CD4-positive, alpha-beta T cell treated with Interleukin-15 for 4 hours (primary cell): ENCODE measurements around the gene SLC66A1.

ENCODE experiments used
- DNase-seq: peaks from one replicate; pipeline ENCODE4 v3.0.0-alpha.2; 2020; ENCODE audit warnings: low spot score

Gene SLC66A1

DNA sequence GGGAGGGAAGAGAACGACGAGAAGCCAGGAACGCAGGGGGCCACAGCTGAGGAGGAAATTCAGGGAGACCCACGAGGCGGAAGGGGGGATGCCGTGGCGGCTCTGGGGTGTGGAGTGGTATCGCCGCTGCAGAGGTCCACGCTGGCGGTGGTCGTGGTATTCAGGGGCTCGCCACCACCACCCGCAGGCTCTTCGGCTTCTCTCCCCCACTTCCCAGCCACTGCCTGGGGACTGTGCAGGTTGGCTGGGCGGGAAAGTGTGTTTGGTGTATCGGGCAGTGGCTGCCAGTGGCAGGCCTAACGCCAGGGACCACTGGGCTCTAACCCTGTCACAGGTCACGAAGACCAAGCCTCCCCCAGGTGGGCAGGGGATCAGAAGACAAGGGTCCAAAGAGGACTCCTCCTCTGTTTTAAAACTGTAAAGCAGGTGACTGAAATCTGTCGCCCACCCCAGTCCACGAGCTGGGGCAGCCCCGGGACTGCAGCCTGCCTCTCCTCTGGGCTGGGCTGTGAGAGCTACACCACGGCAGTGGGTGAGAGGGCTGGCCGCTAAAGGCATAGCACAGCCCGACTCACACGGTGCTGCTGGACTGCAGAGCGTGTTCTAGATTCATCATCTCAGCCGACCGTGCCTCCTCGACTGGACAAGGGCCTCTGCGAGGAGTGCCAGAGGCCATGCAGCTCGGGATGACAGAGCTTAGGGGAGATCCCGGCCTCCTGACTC is 30.9 kb downstream of the SLC66A1 start:
- DNase-seq, result no peak

DNA sequence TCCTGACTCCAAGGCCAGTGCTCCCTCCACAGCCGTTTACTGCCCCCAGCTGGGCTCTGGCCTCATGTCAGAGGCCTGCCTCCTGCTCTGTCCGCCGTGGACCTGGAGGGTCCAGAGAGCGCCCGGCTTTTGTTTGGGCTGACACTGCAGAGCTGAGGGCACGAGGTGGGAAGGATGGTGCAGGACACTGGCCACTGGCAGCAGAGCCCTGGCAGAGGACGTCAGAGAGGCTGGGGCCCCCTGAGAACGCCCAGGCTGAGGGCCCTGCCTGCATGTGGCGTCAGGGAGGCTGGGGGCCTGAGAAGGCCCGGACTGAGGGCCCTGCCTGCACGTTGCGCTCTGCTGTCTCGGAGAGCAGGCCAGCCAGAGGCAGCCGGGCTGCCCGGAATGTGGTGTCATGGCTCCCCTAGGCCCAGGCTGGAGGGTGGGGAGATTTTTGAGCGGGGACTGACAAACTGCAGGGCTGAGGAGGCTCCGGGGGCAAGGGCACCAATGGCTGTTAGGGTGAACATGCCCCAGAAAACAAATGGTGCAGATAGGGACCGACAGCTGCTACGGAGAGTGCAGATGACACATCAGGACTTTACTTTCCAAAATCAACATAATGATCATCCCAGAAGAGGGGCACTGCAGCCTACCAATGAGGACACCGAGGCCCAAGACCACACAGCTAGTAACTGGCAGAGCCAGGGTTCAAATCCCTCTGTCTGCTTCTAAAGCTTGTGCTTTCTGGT is 31.7 kb downstream of the SLC66A1 start:
- no peak for DNase-seq

DNA sequence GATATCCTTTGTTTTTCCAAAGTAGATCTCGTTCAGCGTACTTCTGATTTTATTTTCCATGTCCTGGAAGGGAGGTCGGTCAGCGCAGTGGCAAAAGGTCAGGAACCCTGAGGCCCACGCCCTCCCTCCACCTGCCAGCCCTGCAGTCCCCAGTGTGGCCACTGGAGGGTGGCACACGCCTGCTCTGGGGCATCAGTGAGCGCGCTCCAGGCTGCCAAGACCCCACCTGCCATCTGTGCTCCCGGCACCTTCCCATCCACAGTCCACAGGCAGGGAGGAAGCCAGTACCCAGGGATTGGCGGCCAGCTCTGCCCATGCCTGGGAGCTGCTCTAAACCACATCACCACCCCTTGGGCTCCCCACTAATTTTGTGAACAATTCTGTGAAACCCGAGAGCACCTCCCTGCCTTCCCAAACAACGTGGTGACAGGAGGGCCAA is 32.3 kb downstream of the SLC66A1 start:
- DNase-seq, result peak; percentile 20

DNA sequence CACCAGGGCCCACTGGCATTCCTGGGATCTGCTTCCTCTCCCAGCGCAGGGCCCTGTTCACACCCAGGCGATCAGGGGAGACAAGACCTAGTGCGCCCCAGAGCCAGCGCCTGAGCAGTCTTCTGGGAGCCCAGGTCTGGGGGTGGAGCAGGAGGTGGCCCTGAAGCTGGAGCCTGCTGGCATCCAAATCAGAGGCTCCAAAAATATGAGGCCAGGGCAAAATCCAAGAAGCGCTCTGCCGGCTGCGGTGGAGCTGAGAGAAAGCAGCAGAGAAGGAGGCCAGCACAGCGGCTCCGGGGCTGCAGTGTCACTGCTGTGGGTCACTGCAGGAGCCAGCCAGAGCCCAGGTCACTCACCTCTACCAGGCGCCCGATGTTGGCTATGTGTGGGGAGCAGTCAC is 32.7 kb downstream of the SLC66A1 start:
- no peak for DNase-seq

DNA sequence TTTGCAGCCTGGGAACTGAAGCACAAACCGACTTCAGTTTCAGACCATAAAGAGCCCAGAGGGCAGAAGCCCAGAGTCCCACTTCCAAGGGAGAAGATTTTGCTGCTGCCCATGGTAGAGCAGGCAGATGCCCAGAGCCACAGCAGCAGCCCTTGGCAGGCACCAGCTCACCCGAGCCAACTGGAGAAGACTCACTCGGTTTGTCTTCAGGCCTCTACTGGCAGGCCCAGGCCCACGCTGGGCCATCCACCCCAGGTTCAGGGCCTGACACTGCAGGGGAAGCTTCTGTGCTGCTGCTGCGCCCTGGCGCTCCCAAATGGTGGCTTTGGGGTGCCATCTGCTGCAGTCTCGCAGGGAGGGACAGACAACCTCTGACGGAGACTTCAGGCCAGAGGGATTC is 33.3 kb downstream of the SLC66A1 start:
- no peak for DNase-seq

DNA sequence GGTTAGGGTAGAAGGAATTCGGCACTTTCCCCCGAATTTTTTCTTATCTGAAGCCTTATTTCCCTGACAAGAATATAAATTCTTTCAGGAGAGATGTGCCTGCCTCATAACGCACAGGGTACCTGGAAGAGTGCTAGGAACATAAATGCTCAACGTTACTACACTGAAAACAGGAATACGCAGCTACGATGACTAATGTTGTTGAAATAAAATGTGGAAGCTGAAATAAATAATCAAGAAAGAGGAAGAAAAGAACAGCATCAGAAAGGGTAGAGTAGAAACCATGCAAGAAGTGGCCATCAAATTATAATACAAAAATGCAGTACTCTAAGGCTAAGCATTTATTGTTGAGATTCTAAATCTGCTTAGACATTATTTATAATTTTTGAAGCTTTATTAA is 33.9 kb downstream of the SLC66A1 start:
- no peak for DNase-seq

DNA sequence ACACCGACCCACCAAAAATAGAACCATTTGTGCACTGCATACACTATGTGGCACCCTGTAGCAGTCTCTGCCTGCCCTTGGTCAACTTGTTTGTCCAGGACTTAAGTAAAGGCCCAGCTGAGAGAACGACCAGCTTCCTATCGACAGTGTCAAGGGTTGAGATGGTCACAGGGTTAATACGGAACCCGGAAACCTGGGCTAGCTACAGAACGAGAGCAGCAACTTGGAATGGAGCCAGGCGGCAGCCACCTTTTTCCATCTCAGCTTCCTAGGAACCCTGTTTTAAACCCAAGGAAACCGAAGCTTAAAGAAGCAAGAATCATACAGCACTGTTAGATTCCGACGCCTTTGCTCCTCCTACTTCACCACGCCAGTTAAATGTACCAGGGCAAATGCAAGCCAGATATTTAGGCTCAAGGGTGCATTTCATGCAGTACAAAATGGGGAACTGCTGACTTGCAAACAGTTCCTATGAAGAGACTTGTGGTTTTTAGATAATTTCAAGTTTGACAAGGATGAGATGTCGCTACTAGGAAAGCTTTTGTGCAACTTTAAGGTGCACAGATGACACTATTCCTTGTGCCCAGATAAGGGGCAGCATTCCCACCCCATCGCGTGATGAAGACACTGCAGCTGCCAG is 35.5 kb downstream of the SLC66A1 start:
- DNase-seq, result no peak

DNA sequence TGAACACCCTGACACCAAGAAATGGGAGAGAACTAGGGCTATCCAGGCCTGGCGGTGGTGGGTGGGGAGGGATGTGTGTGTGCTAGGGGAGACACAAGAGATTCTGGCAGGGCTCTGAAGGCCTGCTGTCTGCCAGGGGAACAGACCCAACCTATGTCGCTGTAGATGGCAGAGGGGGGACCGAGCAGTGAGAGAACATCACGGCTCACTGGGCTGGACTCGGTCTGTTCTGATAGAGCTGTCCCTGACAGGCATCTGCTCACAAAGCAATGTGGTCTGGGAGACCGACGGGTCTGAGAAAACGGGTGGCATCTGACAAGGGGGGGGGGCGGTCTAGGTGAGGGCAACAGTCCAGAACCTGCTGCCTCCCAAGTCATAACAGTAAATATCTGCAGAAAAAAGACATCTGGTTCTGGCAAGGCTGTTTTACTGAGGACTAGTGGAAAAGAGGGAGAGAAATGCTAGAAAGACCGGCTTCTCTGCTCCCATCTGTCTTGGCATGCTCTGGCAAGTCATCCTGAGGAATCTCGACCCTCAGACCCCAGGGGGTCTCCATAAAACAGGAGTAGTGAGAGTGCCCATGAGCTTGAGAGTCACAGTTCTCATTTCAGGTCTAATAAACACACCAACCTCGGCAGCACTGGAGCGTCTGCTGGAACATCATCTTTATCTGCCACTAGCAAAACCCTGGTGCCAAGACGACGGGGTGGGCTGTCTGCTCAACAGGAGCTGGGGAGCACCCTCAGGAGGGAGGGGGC is 36.5 kb downstream of the SLC66A1 start:
- no peak for DNase-seq

DNA sequence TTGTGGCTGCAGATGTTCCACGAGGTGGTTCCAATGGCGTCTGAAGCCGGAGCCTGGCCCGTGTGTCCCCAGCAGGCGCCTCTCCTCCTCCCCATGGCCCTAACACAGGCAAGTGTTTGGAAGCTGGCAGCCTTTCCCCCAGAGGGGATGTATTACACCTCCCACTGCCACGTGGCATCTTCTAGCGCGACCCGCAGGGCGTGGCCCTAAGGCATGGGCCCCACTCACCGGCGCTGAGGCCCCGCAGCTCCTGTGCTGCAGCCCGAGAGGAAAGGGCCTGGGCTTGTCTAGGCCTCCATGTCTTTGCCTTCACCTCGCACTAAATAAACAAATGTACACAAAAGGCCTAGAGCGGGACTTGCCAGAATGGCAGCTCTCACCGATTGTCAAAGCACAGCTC is 37.9 kb downstream of the SLC66A1 start:
- no peak for DNase-seq

DNA sequence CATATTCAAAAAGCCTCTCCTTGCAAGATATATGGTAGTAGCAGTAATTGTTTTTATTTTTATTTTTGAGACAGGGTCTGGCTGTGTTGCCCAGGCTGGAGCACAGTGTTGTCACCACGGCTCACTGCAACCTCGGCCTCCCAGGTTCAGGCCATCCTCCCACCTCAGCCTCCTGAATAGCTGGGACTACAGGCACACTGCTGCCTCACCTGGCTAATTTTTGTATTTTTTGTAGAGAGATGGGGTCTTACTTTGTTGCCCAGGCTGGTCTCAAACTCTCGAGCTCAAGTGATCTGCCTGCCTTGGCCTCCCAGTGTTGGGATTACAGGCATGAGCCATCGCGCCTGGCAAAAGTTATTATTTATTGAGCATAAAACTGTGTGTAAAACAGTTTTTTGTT is 38.4 kb downstream of the SLC66A1 start:
- DNase-seq, result no peak

DNA sequence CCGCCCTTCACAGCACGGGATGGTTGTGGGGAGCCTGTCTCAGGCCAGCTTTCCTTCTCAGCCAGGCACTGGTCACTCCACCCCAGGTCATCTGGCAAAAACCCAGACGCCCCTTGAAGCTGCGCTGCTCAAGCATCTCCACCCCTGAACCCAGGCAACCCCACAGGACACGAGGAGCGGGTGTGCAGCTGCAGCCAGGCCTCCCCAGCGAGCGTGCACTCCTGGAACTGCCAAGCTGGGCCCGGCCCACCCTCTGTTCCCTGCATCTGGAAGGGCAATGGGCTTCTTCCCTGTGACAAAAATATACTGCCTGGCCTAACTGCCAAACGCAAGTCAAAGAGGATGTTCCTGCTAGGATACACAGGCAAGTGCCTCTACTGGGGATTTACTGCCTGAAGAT is 39.7 kb downstream of the SLC66A1 start:
- no peak for DNase-seq

DNA sequence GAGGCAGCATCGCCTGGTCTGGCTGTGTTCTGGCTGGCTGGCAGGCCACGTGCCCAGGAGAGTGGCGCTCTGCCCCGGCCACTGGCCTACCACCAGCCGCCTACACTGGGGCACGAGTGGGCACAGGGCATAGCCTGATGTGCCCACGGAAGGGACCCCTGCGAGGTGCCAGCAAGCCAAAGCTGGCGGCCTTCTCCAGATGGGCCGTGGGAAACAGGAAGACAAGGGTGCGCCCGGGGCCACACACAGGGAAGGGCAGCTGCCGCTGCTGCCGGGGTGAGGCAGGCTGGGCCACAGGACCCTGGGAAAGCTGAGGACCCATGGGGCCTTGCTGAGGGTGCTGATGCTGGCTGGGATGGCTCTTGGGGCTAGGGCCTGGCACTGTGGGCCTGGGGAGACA is 40.7 kb downstream of the SLC66A1 start:
- no peak for DNase-seq

DNA sequence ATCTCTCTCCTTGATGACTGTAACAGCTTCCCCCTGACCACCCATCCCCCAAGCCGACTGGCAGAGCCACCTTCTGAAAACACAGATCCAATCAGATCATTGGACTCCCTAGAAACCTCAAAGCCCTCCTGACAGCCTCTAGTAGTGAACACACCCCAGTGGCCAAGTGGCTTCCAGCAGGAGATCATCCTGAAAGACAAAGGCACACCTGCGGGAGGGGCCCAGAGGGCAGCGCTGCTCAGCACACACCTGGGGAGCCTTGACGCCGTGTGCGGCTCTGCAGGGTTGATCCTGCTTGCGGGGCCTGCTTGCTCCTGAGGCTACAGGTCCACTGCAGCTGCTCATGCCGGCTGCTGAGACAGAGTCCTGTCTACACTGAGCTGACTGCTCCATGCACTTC is 41.5 kb downstream of the SLC66A1 start:
- no peak for DNase-seq

DNA sequence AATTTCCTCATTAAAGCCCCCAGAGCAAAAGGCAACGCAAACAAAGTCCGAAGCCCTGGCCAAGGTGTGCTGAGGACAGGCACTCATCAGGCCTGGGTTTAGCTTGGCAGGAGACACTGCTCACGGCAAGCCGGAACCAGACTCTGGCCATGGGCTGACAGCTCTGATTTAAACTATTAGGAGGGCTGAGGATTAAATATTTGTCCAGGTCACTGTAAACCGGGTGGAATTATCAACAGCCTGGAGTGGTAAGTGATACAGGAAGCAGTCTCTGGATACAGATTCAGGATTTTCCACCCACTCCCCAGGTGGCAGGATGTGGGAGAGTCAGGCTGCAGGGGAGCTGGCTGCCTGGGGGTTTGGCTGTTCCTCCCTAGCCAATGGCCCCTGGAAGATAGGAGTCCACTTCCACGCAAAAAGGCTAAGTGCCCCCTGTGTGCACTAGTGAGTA is 42.4 kb downstream of the SLC66A1 start:
- DNase-seq, result no peak

DNA sequence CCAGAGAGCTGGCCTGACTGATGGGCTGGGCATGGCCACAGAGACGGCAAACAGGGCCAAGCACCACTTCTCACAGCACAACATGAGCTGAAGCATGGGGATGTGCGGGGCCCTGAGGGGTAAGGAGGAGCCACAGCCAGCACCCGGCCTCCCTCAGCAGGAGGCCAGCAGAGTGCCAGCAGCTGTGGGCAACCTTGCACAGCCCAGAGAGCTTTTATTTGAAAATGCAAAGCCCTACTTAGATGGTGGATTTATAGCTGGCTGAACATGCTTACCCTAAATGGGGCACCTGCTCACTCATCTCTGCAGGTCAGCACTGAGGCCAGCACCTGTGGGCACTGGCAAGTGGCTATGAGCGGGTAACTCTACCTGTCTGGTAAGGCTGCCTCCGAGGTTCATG is 44.1 kb downstream of the SLC66A1 start:
- DNase-seq, result no peak

DNA sequence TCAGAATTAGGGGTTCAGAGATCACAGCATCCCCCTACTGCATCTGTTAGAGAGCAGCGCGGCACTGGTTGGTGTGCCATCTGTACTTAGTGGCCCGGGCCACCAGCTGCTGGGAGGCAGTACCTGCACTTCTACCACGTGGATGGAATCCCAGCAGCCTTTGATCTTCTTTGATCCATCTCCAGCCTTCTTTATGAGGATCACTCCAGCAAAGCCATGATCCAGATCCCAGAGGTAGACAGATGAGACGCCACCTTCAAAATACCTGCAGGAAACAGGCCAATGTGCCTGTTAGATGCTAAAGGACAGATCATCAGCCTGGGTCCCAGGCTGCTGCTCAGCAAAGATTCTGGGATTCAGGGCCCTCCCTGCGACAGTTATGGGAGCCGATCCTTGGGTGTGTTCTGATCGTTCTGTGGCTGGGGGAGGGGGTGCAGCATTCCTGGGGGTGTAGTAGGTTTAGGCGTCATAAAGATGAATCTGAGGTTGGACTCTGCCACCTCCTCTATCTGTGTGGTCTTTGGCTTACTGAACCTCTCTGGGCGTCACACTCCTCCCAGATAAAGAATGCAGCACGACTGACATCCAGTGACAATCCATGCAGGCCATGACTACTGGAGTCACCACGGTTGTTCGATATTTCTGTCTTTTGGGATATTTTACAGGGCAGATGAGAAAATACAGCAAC is 45.3 kb downstream of the SLC66A1 start:
- no peak for DNase-seq

DNA sequence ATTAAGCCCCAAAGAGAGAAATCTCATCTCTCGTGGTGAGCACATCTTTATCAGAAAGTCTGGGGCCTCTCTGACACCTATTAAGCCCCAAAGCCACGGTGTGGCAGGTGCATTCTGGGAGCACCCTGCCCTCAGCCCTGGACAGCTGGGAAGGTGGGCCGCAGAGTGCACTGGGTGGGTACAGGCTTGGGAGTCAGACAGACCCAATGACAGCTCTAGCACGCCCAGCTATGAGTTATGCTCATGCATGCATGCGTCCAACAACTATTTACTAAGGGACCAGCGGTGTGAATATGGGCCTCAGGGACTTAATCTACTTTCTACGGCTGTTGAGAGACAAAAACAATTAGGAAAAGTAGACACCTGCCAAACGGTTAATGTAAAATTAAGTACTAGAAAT is 46.6 kb downstream of the SLC66A1 start:
- DNase-seq, result no peak

DNA sequence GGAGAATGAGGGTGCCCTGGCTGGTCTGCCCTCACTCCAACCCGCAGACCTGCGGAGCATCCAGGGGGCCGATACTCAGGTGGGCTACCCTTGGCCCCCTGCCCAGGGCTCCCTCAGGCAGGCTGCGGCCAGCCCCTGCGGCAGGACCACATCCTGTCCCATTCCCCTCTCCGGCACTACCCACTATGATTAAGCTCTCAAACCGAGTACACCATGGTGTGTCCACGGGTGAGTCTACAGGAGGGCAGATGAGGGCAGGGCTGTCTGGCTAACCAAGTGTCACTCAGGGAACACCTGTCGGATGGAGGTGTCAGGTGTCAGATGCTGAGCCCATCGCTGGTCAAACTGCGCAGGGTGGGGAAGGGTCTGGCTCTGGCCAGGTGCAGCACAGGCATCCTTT is 47.2 kb downstream of the SLC66A1 start:
- no peak for DNase-seq

DNA sequence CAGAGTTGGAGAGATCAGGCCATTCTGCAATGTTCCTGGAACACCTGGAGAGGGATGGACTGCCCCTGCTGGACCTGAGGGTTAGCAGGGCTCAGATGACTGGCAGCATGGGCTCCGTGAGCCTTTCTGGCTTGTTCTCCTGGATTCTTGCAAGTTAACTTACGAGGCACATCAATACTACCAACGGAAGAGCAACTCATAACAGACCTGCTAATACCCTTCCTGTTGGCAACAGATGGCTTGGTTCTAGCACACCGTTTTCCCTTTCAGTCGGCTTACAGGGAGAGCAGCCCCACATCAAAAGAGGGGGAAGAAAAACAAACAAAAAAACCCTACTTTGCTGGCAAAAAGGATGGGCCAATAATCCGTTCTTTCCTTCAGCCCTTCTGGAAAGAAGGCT is 47.9 kb downstream of the SLC66A1 start:
- no peak for DNase-seq

DNA sequence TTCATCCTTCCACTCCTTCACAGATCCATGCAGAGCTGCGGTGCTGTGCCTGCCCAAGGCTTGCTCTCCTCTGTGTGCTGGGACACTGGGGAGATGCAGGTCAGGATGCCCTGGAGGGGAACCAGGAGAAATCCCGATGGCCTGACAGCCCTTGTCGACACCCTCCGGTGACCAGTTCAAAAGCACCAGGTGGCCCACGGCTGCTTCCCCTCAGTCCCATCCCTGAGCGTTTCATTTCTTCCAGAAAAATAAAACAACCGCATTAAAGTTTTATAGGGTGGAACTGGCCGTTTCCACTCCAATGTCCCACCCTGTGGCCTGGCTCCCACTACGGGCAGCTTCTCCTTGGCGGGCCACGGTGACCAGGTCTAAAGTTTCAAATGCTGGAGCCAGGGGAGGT is 48.3 kb downstream of the SLC66A1 start:
- no peak for DNase-seq

DNA sequence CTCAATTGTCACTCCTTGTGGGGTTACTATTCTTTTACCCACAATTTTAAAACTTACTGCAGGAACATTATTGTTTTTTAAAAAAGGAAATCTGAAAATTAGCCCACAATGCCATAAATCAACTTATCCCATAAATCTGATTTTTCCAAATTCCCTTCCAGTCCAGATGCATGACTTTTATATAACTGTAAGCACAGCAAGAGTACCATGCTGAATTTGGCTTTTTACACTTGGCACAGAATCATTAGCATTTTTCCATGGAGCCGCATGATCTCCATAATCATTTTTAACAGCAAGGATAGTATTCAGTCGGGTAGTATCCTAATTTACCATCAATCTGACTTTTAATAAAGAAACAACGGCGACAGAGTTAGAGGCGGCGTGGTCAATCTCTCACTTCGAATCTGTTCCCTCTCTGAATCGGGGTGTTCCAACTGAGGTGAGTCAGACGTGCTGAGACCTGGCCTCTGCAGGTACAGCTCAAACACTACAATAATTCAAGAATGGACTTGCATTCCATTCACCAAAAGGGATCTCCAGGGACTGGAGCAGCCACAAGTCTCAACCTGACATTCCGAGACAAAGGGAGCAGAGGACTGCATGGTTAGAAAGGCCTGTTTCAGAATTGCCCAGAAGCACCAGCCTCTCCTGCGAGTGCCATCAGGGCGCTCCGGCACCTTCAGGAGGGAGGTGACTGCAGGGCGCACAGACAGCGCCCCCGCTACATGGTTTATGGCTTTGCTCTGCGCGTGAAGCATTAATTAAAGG is 48.9 kb downstream of the SLC66A1 start:
- no peak for DNase-seq
